Stimulated activated CD8-positive, alpha-beta memory T cell treated with anti-CD3 and anti-CD28 coated beads, Interleukin-15, amount 100 ng/mL, for 4 hours (primary cell): ENCODE data around the gene C9orf85.
"Not testable (repeated sequence)": the region's sequence is repeated elsewhere in the genome, so short reads cannot be mapped to it uniquely, and the experiment has no call there.

Experiments
- DNase-seq, 2 donors: peaks; one replicate each; pipeline ENCODE4 v3.0.0-alpha.2; 2020; ENCODE audit warnings: low read depth in 2 of 2

The C9orf85 gene

DNA sequence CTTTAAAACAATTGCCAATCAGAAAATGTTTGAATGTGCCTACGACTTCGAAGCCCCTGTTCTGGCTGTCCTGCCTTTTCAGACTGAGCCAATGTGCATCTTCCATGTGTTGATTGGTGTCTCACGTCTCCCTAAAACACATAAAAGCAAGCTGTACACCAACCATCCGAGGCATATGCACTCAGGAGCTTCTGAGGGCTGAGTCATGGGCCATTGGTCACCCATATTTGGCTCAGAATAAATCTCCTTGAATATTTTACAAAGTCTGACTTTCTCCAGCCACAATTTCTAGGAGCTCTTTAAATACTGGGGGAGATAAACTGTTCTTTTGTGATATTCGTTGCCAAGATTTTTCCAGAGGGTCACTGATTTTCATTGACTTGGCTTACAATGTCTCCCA lies 95.1 kb downstream of the C9orf85 start:
- no peak for DNase-seq

DNA sequence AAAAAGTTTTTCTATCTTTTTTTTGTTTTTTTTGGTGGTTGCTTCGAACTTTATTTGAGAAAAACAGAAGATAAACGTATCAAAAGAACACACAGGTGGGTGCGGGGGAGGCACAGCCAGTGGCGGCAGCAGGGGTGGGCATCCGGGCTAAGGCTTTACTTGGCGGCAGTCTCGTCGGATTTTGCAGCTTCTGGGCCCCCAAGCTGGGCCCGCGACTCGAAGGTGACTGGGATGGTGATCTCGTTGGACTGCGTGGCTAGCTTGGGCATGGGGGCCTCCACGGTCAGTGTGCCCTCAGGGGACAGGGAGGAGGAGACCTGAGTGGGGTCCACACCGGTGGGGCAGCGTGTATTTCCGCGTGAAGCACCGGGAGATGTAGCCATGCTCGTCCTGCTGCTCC lies 96.3 kb downstream of the C9orf85 start:
- DNase-seq, result not testable (repeated sequence)

DNA sequence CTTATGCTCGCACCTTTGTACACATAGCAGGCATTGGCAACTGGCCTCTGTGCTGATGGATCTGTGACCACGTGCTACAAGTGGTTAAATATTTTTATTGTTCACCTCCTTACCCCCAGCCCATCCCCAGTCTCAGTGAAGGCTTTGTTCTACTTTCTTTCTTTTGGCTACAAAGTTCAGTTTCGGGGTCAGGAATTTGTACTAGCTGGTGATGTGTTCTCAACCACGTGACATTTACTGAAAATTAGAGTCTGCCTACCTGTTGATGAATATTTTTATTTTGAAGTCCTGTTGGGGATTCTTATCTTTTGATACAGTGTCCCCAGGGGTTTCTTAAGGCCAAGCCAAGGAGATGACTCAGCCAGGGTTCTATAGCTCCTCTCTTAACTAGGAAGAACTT lies 101.2 kb downstream of the C9orf85 start:
- no peak for DNase-seq

DNA sequence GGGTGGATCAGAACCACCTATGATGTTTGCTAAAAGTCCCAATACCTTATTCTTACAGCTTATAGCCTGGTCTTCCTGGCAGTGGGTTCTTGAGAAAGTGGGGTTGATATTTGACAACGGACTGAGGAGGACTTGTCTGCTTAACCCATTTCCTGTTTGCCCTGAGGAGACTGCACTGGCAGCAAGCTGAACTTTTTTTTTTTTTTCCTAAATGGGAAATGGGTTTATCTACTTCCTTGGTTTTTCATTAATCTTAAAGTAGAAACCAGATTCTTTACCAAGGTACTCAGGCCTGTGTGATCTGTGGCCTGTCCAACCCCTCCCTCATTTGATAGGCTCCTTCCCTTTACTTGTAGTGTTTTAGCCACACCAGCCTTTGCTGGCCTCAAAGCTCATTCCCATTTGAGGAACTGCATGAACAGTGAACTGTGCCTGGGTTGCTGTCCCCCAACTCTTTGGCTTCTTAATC lies 101.9 kb downstream of the C9orf85 start:
- no peak for DNase-seq

DNA sequence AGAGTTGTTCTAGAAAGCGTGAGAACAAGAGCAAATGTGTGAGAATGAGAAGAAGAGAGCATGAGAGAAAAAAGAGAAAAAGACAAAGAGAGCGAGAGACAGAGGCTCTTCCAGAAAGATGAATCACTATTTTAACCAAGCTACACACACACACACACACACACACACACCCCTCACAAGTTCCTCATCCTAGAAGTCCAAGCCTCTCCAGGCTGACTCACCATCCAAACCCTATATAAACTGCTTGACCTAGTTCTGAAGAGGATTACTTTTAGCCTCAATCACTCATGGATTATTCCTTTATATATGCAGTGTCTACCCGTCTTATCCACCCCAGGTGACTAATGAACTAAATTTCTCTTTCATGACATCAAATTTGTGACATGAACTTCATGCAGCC lies 111.4 kb downstream of the C9orf85 start:
- no peak for DNase-seq
